T-helper 1 cell treated with Interleukin-12 subunit alpha and Interleukin-12 subunit beta and Interleukin-4 antibody, amounts not matched to agents 30 μg/mL and 1 μg/mL, for 36 hours (primary cell): ENCODE measurements around the gene GSPT1.
"Not testable (repeated sequence)": the region's sequence is repeated elsewhere in the genome, so short reads cannot be mapped to it uniquely, and the experiment has no call there.

Source experiments
- H3K27ac Mint-ChIP-seq: one replicate; pipeline ENCODE4 v1.8.0; 2021; ENCODE audit warnings: mild to moderate bottlenecking, mixed read lengths
- H3K27me3 Mint-ChIP-seq: one replicate; pipeline ENCODE4 v1.8.0; 2021; ENCODE audit warnings: low read depth, mixed read lengths
- H3K36me3 Mint-ChIP-seq: one replicate; pipeline ENCODE4 v1.8.0; 2021; ENCODE audit warnings: low read depth, mixed read lengths
- H3K4me1 Mint-ChIP-seq: one replicate; pipeline ENCODE4 v1.8.0; 2021; ENCODE audit warnings: low read depth, mixed read lengths
- H3K4me3 Mint-ChIP-seq: one replicate; pipeline ENCODE4 v1.8.0; 2021; ENCODE audit warnings: mild to moderate bottlenecking, moderate library complexity, mixed read lengths
- H3K9me3 Mint-ChIP-seq: one replicate; pipeline ENCODE4 v1.8.0; 2021; ENCODE audit warnings: mixed read lengths

Gene GSPT1

GRCh38 chr16:11927350-11927749 lies 11.6 kb upstream of the GSPT1 start:
- not testable (repeated sequence) for H3K27me3 Mint-ChIP-seq, H3K4me3 Mint-ChIP-seq, H3K4me1 Mint-ChIP-seq, H3K9me3 Mint-ChIP-seq, H3K27ac Mint-ChIP-seq, H3K36me3 Mint-ChIP-seq

- not testable (repeated sequence) for H3K4me3 Mint-ChIP-seq, H3K4me1 Mint-ChIP-seq, H3K27ac Mint-ChIP-seq, H3K27me3 Mint-ChIP-seq, H3K36me3 Mint-ChIP-seq, H3K9me3 Mint-ChIP-seq
These were observed 8.3 kb upstream of the GSPT1 start for GRCh38 chr16:11924046-11924445.

DNA sequence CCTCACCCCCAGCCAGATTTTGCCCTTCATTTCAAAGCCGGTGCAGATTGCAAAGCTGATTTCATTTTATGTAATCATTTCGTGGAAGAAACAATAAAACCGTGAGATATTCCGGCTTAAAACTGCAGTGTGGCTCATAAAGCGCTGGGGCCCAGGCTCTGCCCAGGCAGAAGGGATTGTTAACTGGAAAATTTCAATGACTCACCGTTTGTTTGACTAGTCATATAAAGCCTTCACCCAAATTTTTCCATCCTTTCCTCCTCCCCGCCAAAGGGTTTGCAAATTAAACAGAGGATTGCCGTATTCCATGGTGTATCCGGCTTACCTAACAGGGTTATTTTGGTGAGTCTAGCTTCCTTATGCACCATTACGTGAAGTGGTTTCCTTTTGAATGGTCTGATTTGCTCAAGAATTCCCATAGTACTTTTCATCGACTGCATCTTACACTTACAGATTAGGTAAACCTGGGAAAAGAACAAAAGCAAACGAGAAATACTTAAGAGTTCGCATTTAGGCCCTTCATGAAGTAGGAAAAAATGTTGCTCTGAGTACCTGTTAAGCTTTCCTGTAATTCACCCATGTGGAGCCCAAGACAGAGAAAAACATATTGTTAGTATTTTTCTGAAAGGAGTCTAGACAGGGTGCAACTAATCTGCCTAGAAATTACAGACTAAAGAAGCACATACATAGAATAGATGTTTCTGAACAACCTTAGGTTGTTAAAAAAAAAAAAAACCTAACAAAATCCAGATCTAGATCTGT lies 949 bp upstream of the GSPT1 start:
- peaks cover 27% of the 10 kb centered on the region for H3K4me1 Mint-ChIP-seq
- peaks cover 9% of the 10 kb centered on the region for H3K36me3 Mint-ChIP-seq
- no peaks in the 10 kb centered on the region for H3K9me3 Mint-ChIP-seq
- peak overlapping the region; percentile 78 for H3K27ac Mint-ChIP-seq
- H3K27me3 Mint-ChIP-seq = peaks cover 12% of the 10 kb centered on the region
- H3K4me3 Mint-ChIP-seq = peak overlapping the region; percentile 88

- Mint-ChIP-seq H3K27ac (peak overlapping the region; percentile 97), H3K4me3 (peak overlapping the region; percentile 92), H3K27me3 (peaks cover 8% of the 10 kb centered on the region), H3K9me3 (no peaks in the 10 kb centered on the region), H3K36me3 (peaks cover 9% of the 10 kb centered on the region), H3K4me1 (peaks cover 34% of the 10 kb centered on the region)
These were observed 577 bp downstream of the GSPT1 start for GRCh38 chr16:11915114-11915643.

DNA sequence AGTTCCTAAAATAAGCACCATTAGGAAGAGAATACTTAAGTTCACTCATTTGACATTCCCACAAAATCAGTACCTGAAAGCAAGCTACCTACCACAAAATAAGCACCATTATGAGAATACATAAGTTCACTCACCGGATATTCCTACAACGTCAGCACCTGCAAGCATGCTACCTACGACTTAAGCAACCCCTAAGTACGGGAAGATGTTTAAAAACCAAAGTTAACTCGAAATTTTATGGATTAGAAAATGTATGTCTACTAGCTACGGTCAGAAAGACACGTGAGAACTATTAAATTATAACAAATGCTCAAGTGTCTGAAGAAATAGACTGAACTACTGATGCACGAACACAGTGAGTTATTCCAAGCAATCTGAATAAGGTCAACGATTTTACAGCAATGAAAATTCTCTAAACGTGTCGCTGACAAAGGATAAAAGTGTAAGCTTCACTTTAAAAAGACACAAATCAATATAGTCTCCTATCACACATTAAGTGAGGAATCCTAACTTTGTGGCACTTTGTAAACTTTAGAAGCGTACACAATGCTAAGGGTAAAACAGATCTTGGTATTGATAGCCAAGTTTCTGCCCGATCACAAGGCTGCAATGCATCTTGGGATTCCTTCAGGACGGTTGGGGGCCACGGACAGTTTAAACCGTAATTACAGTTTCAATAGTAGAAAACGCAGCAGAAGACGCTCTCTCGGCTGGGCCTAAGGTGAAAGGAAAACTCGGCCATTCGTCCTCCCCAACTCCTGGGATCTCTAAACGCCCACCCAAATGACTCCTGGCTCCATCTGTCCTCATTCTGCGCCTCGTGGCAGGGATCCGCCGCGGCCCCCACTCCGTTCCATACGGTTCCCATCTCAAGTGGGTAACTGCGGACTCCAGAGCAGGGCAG lies 1.3 kb downstream of the GSPT1 start:
- peak overlapping the region; percentile 97 for H3K27ac Mint-ChIP-seq
- H3K9me3 Mint-ChIP-seq = no peaks in the 10 kb centered on the region
- peak overlapping the region; percentile 92 for H3K4me3 Mint-ChIP-seq
- peaks cover 4% of the 10 kb centered on the region for H3K27me3 Mint-ChIP-seq
- peaks cover 36% of the 10 kb centered on the region for H3K4me1 Mint-ChIP-seq
- peaks cover 9% of the 10 kb centered on the region for H3K36me3 Mint-ChIP-seq

GRCh38 chr16:11913425-11914079 lies 2.2 kb downstream of the GSPT1 start:
- Mint-ChIP-seq H3K9me3 (no peaks in the 10 kb centered on the region), H3K27me3 (peaks cover 1% of the 10 kb centered on the region), H3K4me3 (peak overlapping the region; percentile 92), H3K4me1 (peaks cover 41% of the 10 kb centered on the region), H3K36me3 (peaks cover 9% of the 10 kb centered on the region), H3K27ac (peak overlapping the region; percentile 97)

GRCh38 chr16:11909653-11910545 lies 5.9 kb downstream of the GSPT1 start:
- no peak overlapping the region for H3K4me3 Mint-ChIP-seq
- peaks cover 18% of the 10 kb centered on the region for H3K36me3 Mint-ChIP-seq
- H3K27ac Mint-ChIP-seq = no peak overlapping the region
- H3K27me3 Mint-ChIP-seq = no peaks in the 10 kb centered on the region
- peaks cover 36% of the 10 kb centered on the region for H3K4me1 Mint-ChIP-seq
- H3K9me3 Mint-ChIP-seq = no peaks in the 10 kb centered on the region

DNA sequence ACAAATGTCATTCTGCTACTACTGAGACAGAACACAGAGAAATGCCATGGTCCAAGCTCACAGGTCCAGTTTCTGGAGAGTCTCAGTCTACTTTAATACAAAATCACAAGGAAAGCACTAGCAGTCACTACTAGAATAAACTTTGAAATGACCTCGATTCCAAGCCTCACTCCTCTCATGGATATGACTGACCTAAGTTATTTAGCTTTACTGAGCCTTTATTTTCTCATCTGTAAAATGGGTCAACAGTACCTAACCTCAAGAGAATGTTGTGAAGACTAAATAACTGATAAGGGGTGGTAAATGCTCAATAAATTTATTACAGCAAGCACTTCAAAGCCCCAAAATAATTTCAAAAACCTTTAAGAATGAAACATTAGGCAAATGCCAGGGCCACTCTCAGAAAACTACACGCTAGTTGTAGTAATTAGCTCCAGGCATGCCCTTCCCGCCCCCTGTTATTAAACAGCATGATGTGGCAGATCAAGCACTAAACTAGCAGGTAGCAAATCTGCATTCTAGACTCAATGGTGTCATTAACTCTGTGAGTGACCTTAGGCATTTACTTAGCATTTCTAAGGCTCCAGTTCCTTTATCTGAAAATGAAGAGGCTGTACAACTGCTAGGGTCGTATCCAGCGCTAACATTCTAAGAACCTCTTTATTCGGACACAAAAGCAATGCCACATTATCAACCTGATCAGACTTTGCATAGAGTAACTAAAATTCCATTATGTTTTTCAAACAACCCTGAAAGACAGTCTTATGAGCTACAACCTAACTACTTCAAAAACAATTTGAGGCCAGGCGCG lies 8.4 kb downstream of the GSPT1 start:
- Mint-ChIP-seq H3K27ac (no peak overlapping the region), H3K4me3 (no peak overlapping the region), H3K27me3 (no peaks in the 10 kb centered on the region), H3K36me3 (peaks cover 12% of the 10 kb centered on the region), H3K4me1 (peaks cover 23% of the 10 kb centered on the region), H3K9me3 (no peaks in the 10 kb centered on the region)

GRCh38 chr16:11903906-11904305 lies 11.8 kb downstream of the GSPT1 start:
- no peaks in the 10 kb centered on the region for H3K9me3 Mint-ChIP-seq
- H3K4me1 Mint-ChIP-seq = peaks cover 13% of the 10 kb centered on the region
- H3K36me3 Mint-ChIP-seq = peaks cover 16% of the 10 kb centered on the region
- no peak overlapping the region for H3K4me3 Mint-ChIP-seq
- no peaks in the 10 kb centered on the region for H3K27me3 Mint-ChIP-seq
- H3K27ac Mint-ChIP-seq = no peak overlapping the region

- peaks cover 21% of the 10 kb centered on the region for H3K4me1 Mint-ChIP-seq
- no peaks in the 10 kb centered on the region for H3K27me3 Mint-ChIP-seq
- H3K27ac Mint-ChIP-seq = no peak overlapping the region
- H3K36me3 Mint-ChIP-seq = peaks cover 13% of the 10 kb centered on the region
- H3K9me3 Mint-ChIP-seq = no peaks in the 10 kb centered on the region
- no peak overlapping the region for H3K4me3 Mint-ChIP-seq
These were observed 14.7 kb downstream of the GSPT1 start for GRCh38 chr16:11901091-11901490.

DNA sequence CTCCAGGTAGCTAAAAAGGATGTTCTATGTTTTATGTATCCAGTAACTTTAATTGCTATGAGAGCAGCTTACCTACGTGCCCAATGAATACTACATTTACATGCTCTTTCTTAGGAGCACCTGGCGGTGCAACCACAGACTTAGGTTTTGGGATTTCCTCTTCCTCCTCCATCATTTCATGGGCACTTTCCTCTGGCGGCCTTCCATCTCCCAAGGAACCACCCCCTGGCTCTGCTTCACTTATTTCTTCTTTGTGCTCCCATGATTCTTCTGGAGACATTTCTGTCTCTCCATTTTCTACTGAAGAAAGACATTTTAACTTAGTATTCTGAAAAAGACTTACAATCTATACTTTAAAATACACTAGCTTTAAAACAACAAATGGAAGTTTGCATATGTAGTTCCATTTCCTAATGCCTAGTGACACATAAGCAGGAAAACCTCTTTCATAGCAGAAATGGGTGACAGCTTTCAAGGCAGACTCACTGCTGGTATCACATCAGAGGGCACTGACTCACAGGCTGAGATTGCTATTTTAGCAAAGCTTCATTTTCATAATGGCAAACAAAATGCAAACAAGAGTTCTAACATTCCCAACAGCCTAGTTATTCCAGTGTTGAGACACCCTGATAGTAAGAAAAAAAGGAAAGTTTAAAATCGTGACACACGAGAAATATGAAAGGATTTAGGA lies 19.1 kb downstream of the GSPT1 start:
- no peaks in the 10 kb centered on the region for H3K27me3 Mint-ChIP-seq
- H3K36me3 Mint-ChIP-seq = peaks cover 15% of the 10 kb centered on the region
- H3K27ac Mint-ChIP-seq = no peak overlapping the region
- H3K9me3 Mint-ChIP-seq = no peaks in the 10 kb centered on the region
- H3K4me1 Mint-ChIP-seq = peaks cover 15% of the 10 kb centered on the region
- H3K4me3 Mint-ChIP-seq = no peak overlapping the region

DNA sequence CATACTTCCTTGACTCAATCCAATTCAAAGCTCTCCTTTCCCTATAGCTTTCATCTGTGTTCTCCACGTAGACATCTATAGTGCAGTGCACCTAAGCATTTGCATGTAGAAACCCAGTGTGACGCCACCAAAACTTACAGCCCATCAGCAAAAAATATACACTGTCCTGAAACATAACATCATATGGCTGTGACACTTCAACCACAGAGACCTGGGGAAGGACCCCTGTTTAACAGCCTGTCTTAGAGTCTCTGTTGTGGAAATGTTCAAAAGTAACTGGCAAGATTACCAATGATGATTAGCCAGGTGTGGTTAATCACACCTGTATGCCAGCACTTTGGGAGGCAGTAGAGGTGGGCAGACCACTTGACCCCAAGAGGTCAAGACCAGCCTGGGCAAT lies 22.2 kb downstream of the GSPT1 start:
- peaks cover 19% of the 10 kb centered on the region for H3K36me3 Mint-ChIP-seq
- H3K27ac Mint-ChIP-seq = no peak overlapping the region

GRCh38 chr16:11892761-11893160 lies 23.0 kb downstream of the GSPT1 start:
- Mint-ChIP-seq H3K36me3 (peaks cover 19% of the 10 kb centered on the region), H3K9me3 (no peaks in the 10 kb centered on the region), H3K27me3 (no peaks in the 10 kb centered on the region), H3K4me1 (peaks cover 5% of the 10 kb centered on the region), H3K27ac (no peak overlapping the region), H3K4me3 (no peak overlapping the region)

More for the DNA sequence above, 22.2 kb downstream of the GSPT1 start:
- H3K9me3 Mint-ChIP-seq = no peaks in the 10 kb centered on the region
- no peaks in the 10 kb centered on the region for H3K27me3 Mint-ChIP-seq
- no peak overlapping the region for H3K4me3 Mint-ChIP-seq
- H3K4me1 Mint-ChIP-seq = peaks cover 8% of the 10 kb centered on the region
